Left ventricle myocardium inferior (tissue), 1 donor: ENCODE data around the gene CCDC12. TPM values are rescaled to one million over a fixed set of nuclear protein-coding genes. Genes with fewer than 3 reads are reported as not detected.

ENCODE experiments used
- DNase-seq: peaks from one replicate; pipeline ENCODE4 v3.0.0-alpha.2; 2020
- H3K27ac ChIP-seq: fragments of 200-600 bp; replicated peaks from 2 replicates; pipeline ENCODE4 v1.8.0; 2021
- H3K27me3 ChIP-seq: fragments of 200-600 bp; 2 replicates; pipeline ENCODE4 v1.8.0; 2021; ENCODE audit warnings: low read depth
- H3K36me3 ChIP-seq: fragments of 200-600 bp; 2 replicates; pipeline ENCODE4 v1.8.0; 2021
- H3K4me1 ChIP-seq: fragments of 200-600 bp; 2 replicates; pipeline ENCODE4 v1.8.0; 2021
- H3K4me3 ChIP-seq: fragments of 200-600 bp; 2 replicates; pipeline ENCODE4 v1.8.0; 2021; ENCODE audit warnings: mild to moderate bottlenecking, moderate library complexity
- H3K9me3 ChIP-seq: fragments of 200-600 bp; replicated peaks from 2 replicates; pipeline ENCODE4 v1.8.0; 2021
- intact Hi-C: fragments of 100-400 bp; cut with micrococcal nuclease; formaldehyde crosslinking; loops from one replicate; pipeline ENCODE4 v1.11.0; 2022
- total RNA-seq: library from RNA; stranded (reverse); fragmentation: NEBNext Ultra II Directional; extraction: Animal tissue kit (Norgen Biotek cat#: 25700); gene quantifications from one replicate; pipeline ENCODE4 v1.2.1, GENCODE V29; 2021
- TF ChIP-seq, protein P1 (sequence below): fragments of 200-600 bp; IDR thresholded peaks from 2 replicates; pipeline ENCODE4 v1.8.0; 2021; ENCODE audit warnings: antibody characterized with exemption, mild to moderate bottlenecking, borderline replicate concordance
- donor health status: DM: no; HTN: yes; CAD: no; lungs with severe emphysema.

CCDC12 gene
- total RNA-seq, 1 donor from 2014 or later: 31.0 TPM

DNA sequence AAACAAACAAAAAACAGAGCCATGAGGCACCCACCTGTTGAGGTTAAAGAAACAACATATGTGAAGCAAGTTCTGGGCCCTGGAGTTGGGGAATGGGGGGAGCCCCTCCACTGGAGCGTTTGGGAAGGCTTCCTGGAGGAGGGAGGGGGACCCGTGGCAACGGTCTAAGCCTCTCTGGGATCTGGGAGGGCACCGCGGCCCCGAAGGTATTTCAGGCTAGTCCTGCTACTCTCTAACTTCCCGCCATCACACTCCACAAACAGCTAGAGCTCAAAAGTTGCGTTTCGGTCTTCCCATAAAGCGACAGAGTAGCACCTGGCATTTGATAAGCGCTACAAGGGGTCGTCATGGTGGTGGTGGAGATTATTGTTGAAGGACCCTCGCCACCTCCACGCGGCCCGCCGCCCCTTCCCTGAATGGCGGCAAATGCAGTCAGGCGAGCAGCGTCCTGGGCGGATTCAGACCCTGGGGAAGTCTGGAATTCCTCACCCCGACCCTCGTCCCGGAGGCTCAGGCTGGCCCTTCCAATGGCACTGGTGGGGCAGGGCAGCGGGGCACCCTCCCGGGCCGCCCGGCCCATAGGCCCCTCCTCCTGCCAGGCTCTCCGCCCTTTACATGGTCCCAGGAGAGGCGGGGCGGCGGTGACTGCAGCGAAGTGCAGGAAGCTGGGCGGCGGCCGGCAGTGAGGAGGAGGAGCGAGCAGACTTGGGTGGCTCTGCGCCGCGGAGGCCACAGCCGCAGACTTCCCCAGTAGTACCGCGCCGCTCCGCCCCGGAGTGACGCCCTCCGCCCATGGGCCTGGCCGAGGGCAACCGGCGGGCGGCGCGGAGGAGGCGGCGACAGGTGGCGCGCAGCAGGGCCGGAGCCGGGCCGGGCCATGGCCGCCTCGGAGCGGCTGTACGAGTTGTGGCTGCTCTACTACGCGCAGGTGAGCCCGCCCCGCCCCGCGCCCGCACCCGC lies 2.7 kb upstream of the CCDC12 start, which contains the start of gene NBEAL2:
TSS of gene NBEAL2 (plus strand) at position 682 of the 960 bp plus-strand sequence. CDS start at position 878, 196 bp downstream.
- DNase-seq: peak; percentile 98
- no peaks in the 10 kb centered on the region for H3K27me3 ChIP-seq
- H3K36me3 ChIP-seq: peaks cover 5% of the 10 kb centered on the region
- peaks cover 74% of the 10 kb centered on the region for H3K4me1 ChIP-seq
- H3K27ac ChIP-seq: peak within 1 kb of the TSS; percentile 94
- H3K4me3 ChIP-seq: peak within 1 kb of the TSS; percentile 83
- TF ChIP-seq, protein P1, sequence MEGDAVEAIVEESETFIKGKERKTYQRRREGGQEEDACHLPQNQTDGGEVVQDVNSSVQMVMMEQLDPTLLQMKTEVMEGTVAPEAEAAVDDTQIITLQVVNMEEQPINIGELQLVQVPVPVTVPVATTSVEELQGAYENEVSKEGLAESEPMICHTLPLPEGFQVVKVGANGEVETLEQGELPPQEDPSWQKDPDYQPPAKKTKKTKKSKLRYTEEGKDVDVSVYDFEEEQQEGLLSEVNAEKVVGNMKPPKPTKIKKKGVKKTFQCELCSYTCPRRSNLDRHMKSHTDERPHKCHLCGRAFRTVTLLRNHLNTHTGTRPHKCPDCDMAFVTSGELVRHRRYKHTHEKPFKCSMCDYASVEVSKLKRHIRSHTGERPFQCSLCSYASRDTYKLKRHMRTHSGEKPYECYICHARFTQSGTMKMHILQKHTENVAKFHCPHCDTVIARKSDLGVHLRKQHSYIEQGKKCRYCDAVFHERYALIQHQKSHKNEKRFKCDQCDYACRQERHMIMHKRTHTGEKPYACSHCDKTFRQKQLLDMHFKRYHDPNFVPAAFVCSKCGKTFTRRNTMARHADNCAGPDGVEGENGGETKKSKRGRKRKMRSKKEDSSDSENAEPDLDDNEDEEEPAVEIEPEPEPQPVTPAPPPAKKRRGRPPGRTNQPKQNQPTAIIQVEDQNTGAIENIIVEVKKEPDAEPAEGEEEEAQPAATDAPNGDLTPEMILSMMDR: peak; percentile 29
- intact Hi-C loops: no loop called here
- H3K9me3 ChIP-seq: no peaks in the 10 kb centered on the region

DNA sequence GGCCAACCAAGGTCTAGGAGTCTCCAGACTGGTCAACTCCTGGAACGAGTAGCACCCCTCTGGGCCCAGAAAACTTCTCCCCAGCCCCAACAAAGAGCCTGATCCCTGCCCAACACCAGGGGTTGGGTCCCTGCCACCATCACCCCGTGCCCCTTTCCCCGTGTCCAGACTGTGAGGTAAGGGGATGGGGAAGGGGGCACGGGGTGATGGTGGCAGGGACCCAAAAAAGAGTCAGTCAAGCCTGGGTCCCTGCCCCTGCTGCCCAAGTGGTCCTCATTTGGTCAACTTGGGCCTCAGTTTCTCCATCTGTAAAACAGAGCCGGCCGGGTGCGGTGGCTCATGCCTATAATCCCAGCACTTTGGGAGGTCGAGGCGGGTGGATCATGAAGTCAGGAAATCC lies 1.8 kb upstream of the CCDC12 start:
- peak; percentile 7 for DNase-seq
- H3K27me3 ChIP-seq: no peaks in the 10 kb centered on the region
- TF ChIP-seq, protein P1: no peak
- peaks cover 5% of the 10 kb centered on the region for H3K36me3 ChIP-seq
- no peaks in the 10 kb centered on the region for H3K9me3 ChIP-seq
- intact Hi-C loops: no loop called here
- H3K4me1 ChIP-seq: peaks cover 82% of the 10 kb centered on the region
- peak overlapping the region; percentile 83 for H3K4me3 ChIP-seq
- H3K27ac ChIP-seq: peak overlapping the region; percentile 94

DNA sequence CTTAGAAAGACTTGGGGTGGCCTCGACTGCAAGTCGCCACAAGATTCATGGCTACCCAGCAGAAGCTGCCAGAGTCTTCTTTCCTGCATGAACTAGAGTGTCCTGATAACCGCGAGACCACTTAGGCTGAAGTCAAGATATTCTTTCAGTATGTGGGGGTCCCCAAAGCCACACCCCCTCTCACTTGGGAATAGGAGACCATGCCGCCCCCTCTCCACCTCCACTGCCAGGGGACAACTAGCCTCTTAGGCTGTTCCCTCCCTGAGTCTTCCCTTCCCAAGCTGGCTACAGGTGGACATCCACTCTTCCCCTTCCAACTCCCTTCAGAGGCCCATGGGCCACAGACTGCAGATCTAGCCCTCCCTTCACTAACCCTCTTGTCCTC lies 1.3 kb upstream of the CCDC12 start:
- Histone ChIP-seq H3K27ac (peak overlapping the region; percentile 97), H3K4me1 (peaks cover 82% of the 10 kb centered on the region), H3K36me3 (peaks cover 5% of the 10 kb centered on the region), H3K9me3 (no peaks in the 10 kb centered on the region), H3K27me3 (no peaks in the 10 kb centered on the region), H3K4me3 (no peak overlapping the region)
- TF ChIP-seq, protein P1: no peak
- no peak for DNase-seq
- intact Hi-C loops: no loop called here

DNA sequence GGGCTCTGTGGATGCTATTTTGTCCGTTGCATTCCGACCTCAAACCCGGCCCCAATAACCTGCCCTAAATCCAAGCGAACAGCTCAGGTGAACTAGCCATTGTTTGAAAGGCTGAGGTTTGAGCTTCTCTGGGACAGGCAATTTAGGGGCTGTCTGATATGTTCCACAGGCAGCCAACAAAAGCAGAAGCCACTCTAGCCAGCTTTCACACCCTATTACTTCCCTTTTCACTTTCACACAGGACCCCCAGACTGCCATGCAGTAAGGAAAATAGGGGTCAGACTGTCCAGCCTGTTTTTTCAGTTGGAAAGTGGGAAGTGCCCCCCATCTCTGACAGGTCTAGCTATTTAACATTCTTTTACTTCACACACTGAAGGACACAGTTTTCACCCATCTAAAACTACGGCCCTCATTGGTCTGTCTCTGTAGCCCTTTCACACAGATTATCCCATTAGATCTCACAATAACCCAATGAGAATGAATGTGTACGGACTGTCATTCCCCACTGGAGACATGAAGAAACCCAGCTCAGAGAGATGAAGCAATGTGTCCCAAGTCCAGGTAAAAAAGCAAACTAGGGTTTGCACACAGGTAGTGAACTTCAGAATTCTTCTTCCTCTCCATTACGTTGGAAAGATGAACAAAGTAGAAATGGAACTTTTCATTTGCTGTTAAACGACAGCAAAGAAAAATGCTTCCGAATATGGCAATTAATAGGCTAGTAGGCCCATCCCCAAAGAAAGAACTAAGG lies 1.9 kb downstream of the CCDC12 start:
- no peak overlapping the region for H3K27ac ChIP-seq
- no peaks in the 10 kb centered on the region for H3K27me3 ChIP-seq
- H3K4me1 ChIP-seq: peaks cover 88% of the 10 kb centered on the region
- intact Hi-C loops: no loop called here
- TF ChIP-seq, protein P1: no peak
- H3K4me3 ChIP-seq: peak overlapping the region; percentile 90
- H3K36me3 ChIP-seq: peaks cover 5% of the 10 kb centered on the region
- no peaks in the 10 kb centered on the region for H3K9me3 ChIP-seq
- no peak for DNase-seq

DNA sequence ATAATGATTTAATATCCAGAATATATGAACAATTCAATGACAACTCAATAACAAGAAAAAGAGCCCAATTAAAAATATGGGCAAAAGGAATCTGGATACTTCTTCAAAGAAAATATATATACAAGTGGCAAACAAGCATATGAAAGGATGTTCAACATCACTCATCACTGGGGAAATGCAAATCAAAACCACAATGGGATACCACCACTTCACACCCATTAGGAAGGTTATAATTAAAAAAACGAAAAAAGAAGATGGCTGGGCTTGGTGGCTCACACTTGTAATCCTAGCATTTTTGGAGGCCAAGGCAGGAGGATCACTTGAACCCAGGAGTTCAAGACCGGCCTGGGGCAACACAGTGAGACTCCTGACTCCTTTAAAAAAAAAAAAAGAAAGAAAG lies 4.1 kb downstream of the CCDC12 start:
- Histone ChIP-seq H3K4me1 (peaks cover 90% of the 10 kb centered on the region), H3K4me3 (no peak overlapping the region), H3K36me3 (peaks cover 5% of the 10 kb centered on the region), H3K27ac (no peak overlapping the region), H3K9me3 (no peaks in the 10 kb centered on the region), H3K27me3 (no peaks in the 10 kb centered on the region)
- TF ChIP-seq, protein P1: no peak
- no peak for DNase-seq
- intact Hi-C loops: no loop called here
